Endothelial cell of umbilical vein (primary cell): Measurements from ENCODE around the gene RGS6. TPM values are rescaled to one million over a fixed set of nuclear protein-coding genes. Genes with fewer than 3 reads are reported as not detected.

Experiments
- BruUV-seq: library from RNA; stranded (reverse); fragments of 400-500 nt; replicated peaks from 2 replicates; lab custom pipeline; 2021; lab: Mats Ljungman, UMichigan
- CTCF ChIA-PET: fragments of 300-600, 350-600 bp; sonication (Branson Sonifier 250); formaldehyde crosslinking; loops from one replicate; lab custom pipeline; 2021; ENCODE audit warnings: antibody characterized with exemption, inconsistent platforms; lab: Charles Lee
- POLR2A ChIA-PET: fragments of 300-600, 350-600 bp; sonication (Branson Sonifier 250); formaldehyde crosslinking; loops from one replicate; lab custom pipeline; 2021; ENCODE audit warnings: antibody characterized with exemption, inconsistent platforms; lab: Charles Lee
- DNase-seq: peaks from one replicate; pipeline ENCODE4 v3.0.0-alpha.2; 2011; ENCODE audit warnings: low read depth, low spot score
- FAIRE-seq: peaks from 2 replicates; lab custom pipeline; 2011; peaks lifted over from hg19 to GRCh38; lab: Jason Lieb, UNC
- H2AFZ ChIP-seq: 2 replicates; pipeline ENCODE4 v1.6.0; 2012; ENCODE audit warnings: low read depth, low read length, control low read depth, inconsistent platforms
- H3K27ac ChIP-seq: 2 replicates; pipeline ENCODE4 v1.5.1; 2011; ENCODE audit warnings: low read depth, mild to moderate bottlenecking, control low read depth, low read length, moderate library complexity; ENCODE audit not compliant: insufficient read depth
- H3K27me3 ChIP-seq, 2 experiments: 2 replicates each; pipeline versions ENCODE4 v1.6.0 to v1.6.1; 2011; ENCODE audit warnings: low read length in 2 of 2, mixed read lengths in 1 of 2; ENCODE audit not compliant: control insufficient read depth in 2 of 2, insufficient read depth in 2 of 2
- H3K36me3 ChIP-seq, 2 experiments: 2 replicates in 1 of 2; 3 replicates in 1 of 2; pipeline ENCODE4 v1.5.1; 2011; ENCODE audit warnings: low read length in 2 of 2, mild to moderate bottlenecking in 1 of 2, moderate library complexity in 1 of 2; ENCODE audit not compliant: control insufficient read depth in 2 of 2, insufficient read depth in 2 of 2; ENCODE audit errors: extremely low read depth in 1 of 2
- H3K4me1 ChIP-seq: 3 replicates; pipeline ENCODE4 v1.5.1; 2011; ENCODE audit warnings: mild to moderate bottlenecking, low read length; ENCODE audit not compliant: control insufficient read depth, insufficient read depth; ENCODE audit errors: extremely low read depth
- H3K4me2 ChIP-seq: 2 replicates; pipeline ENCODE4 v1.6.1; 2011; ENCODE audit warnings: low read length, control low read depth, mixed read lengths; ENCODE audit not compliant: insufficient read depth
- H3K4me3 ChIP-seq, 3 experiments: fragments of 200-600 bp in 1 of 3; sonication (generic), shearing (Covaris generic) in 1 of 3; replicated peaks in 1 of 3; 2 replicates each; pipeline ENCODE4 v1.5.1; 2011 to 2016; ENCODE audit warnings: control low read depth in 3 of 3, low read length in 3 of 3, mild to moderate bottlenecking in 2 of 3, inconsistent platforms in 1 of 3, low read depth in 1 of 3, moderate library complexity in 1 of 3; ENCODE audit not compliant: insufficient read depth in 1 of 3
- H3K79me2 ChIP-seq: 2 replicates; pipeline ENCODE4 v1.6.0; 2012; ENCODE audit warnings: low read length, inconsistent platforms; ENCODE audit not compliant: control insufficient read depth, insufficient read depth
- H3K9ac ChIP-seq: replicated peaks from 2 replicates; pipeline ENCODE3; 2011; ENCODE audit warnings: low read length, control low read depth; ENCODE audit not compliant: insufficient read depth; ENCODE audit errors: extremely low read depth
- H3K9me1 ChIP-seq: replicated peaks from 3 replicates; pipeline ENCODE4 v1.6.0; 2011; ENCODE audit warnings: mild to moderate bottlenecking, low read length; ENCODE audit not compliant: control insufficient read depth, insufficient read depth; ENCODE audit errors: extremely low read depth
- H3K9me3 ChIP-seq: replicated peaks from 2 replicates; pipeline ENCODE4 v1.5.1; 2012; ENCODE audit warnings: low read length, inconsistent platforms; ENCODE audit not compliant: control insufficient read depth, insufficient read depth
- H4K20me1 ChIP-seq: replicated peaks from 2 replicates; pipeline ENCODE3; 2011; ENCODE audit warnings: mild to moderate bottlenecking, low read length; ENCODE audit not compliant: control insufficient read depth, insufficient read depth; ENCODE audit errors: extremely low read depth
- EZH2 ChIP-seq: IDR thresholded peaks from 2 replicates; pipeline ENCODE4 v1.6.1; 2012; ENCODE audit warnings: borderline replicate concordance, low read depth, mild to moderate bottlenecking, moderate library complexity, low read length, inconsistent platforms; ENCODE audit not compliant: severe bottlenecking
- FOS ChIP-seq: IDR thresholded peaks from 2 replicates; pipeline ENCODE4 v1.6.1; 2011; ENCODE audit warnings: mild to moderate bottlenecking, low read length, moderate library complexity, borderline replicate concordance; ENCODE audit not compliant: insufficient read depth
- GATA2 ChIP-seq: IDR thresholded peaks from 2 replicates; pipeline ENCODE4 v1.7.0; 2011; ENCODE audit warnings: low read depth, mild to moderate bottlenecking, moderate library complexity, mixed read lengths, low read length; ENCODE audit not compliant: insufficient read length, insufficient read depth
- JUN ChIP-seq: IDR thresholded peaks from 2 replicates; pipeline ENCODE4 v1.6.1; 2011; ENCODE audit warnings: borderline replicate concordance, low read depth; ENCODE audit not compliant: insufficient read length, insufficient read depth
- MYC ChIP-seq: IDR thresholded peaks from one replicate; pipeline ENCODE4 v1.6.1; 2011; ENCODE audit warnings: mild to moderate bottlenecking, low read depth, low read length
- POLR2A ChIP-seq: IDR thresholded peaks from 2 replicates; pipeline ENCODE4 v1.6.1; 2012; ENCODE audit warnings: low read depth, mild to moderate bottlenecking, control low read depth, low read length
- POLR2AphosphoS5 ChIP-seq: IDR thresholded peaks from 2 replicates; pipeline ENCODE4 v1.6.1; 2012; ENCODE audit warnings: low read depth, mild to moderate bottlenecking, control low read depth, low read length, moderate library complexity; ENCODE audit not compliant: insufficient read depth
- dilution Hi-C: fragments of 300-500 bp; cut with MboI; formaldehyde crosslinking; loops from one replicate; pipeline ENCODE4 v1.15.0; 2019; ENCODE audit warnings: low sequenced_read_pairs; ENCODE audit not compliant: extremely low pct_ligation_motif_present
- intact Hi-C: fragments of 100-400 bp; cut with micrococcal nuclease; formaldehyde crosslinking; loops from one replicate; pipeline ENCODE4 v1.10.0; 2022
- polyA plus RNA-seq, 4 experiments: library from polyadenylated mRNA; depleted of rRNA in 3 of 4; stranded (reverse) in 3 of 4; unstranded in 1 of 4; fragments of >200 nt; gene quantifications; 2 replicates each; pipeline versions ENCODE4 v1.2.1 to v1.2.3, GENCODE V29; 2011 to 2012; ENCODE audit warnings: missing spikeins in 1 of 4
- total RNA-seq: library from RNA; stranded (reverse); gene quantifications from 2 replicates; pipeline ENCODE4 v1.2.3, GENCODE V29; 2021
- TF ChIP-seq, protein P1 (sequence below): IDR thresholded peaks from 2 replicates; pipeline ENCODE4 v1.6.1; 2011; ENCODE audit not compliant: insufficient read depth, insufficient read length
- TF ChIP-seq, protein P2 (sequence below), 2 donors: IDR thresholded peaks; 1 replicate in 1 of 2; 2 replicates in 1 of 2; pipeline ENCODE4 v1.5.1; 2011; ENCODE audit warnings: low read length in 2 of 2, mild to moderate bottlenecking in 2 of 2, moderate library complexity in 2 of 2, control low read depth in 1 of 2, inconsistent platforms in 1 of 2, low read depth in 1 of 2; ENCODE audit not compliant: insufficient read depth in 1 of 2; ENCODE audit errors: extremely low read depth in 1 of 2

RGS6 gene
- total and polyA plus RNA-seq, 2 donors (not counting 3 experiments of a cell fraction or from before 2014, with no cell fraction given) = not detected

DNA sequence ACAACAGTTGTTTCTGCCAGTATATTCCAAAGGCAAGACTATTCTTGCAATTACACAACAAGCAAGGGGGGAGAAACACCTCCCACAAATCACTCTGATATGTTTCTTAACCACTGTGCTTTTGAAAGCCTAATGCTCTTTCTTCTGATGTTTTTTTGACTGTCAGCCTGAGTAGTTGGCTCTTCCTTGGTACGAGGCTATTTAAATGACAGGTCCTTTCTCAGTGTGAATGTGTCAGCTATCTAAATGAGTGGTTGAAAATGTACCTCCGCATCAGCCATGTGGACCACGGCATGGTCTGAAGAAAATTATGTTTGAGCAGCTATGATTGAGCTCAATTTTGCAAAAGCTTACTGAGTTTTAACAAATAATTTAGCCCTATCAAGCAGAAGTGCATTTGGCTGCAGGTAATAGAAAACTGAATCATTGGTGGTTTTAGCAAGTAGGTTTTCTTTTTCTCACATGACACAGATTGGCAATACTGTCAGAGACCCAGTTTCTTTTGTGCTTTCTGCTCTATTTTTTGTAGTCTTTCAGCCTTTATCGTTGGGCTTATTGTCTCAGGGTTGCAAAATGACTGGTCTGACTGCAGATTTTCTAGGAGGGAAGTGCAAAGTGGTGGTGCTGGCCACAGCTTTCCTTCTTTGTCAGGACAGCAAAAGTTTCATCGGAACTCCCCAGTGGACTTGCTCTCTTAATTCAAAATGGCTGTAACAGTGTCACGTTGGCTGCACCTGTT lies 162.8 kb downstream of the RGS6 start:
- Histone ChIP-seq H3K9me3 (no peaks in the 10 kb centered on the region), H4K20me1 (no peaks in the 10 kb centered on the region), H3K4me3 (no peak overlapping the region), H3K9ac (no peak overlapping the region), H3K79me2 (no peaks in the 10 kb centered on the region), H3K27me3 (no peaks in the 10 kb centered on the region), H3K9me1 (no peaks in the 10 kb centered on the region), H3K36me3 (no peaks in the 10 kb centered on the region), H3K4me2 (no peak overlapping the region), H3K27ac (no peak overlapping the region), H2AFZ (no peak overlapping the region), H3K4me1 (no peaks in the 10 kb centered on the region)
- DNase-seq (no peak), FAIRE-seq (no peak)
- TF ChIP-seq FOS (no peak), POLR2A (no peak), JUN (no peak), POLR2AphosphoS5 (no peak), MYC (no peak), GATA2 (no peak), EZH2 (no peak)
- TF ChIP-seq, protein P1, sequence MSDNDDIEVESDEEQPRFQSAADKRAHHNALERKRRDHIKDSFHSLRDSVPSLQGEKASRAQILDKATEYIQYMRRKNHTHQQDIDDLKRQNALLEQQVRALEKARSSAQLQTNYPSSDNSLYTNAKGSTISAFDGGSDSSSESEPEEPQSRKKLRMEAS = no peak
- TF ChIP-seq, protein P2, sequence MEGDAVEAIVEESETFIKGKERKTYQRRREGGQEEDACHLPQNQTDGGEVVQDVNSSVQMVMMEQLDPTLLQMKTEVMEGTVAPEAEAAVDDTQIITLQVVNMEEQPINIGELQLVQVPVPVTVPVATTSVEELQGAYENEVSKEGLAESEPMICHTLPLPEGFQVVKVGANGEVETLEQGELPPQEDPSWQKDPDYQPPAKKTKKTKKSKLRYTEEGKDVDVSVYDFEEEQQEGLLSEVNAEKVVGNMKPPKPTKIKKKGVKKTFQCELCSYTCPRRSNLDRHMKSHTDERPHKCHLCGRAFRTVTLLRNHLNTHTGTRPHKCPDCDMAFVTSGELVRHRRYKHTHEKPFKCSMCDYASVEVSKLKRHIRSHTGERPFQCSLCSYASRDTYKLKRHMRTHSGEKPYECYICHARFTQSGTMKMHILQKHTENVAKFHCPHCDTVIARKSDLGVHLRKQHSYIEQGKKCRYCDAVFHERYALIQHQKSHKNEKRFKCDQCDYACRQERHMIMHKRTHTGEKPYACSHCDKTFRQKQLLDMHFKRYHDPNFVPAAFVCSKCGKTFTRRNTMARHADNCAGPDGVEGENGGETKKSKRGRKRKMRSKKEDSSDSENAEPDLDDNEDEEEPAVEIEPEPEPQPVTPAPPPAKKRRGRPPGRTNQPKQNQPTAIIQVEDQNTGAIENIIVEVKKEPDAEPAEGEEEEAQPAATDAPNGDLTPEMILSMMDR (IDR thresholded peaks at IDR 0.05; ENCODE audit: extremely low read depth in 1 of 2, insufficient read depth in 1 of 2, low read depth in 1 of 2, low read length in 2 of 2) = no peak
- dilution Hi-C loops = no loop called here
- no TSS peak for BruUV-seq
- intact Hi-C loops = no loop called here
- ChIA-PET POLR2A (no interaction called here), CTCF (no interaction called here)
